T-helper 1 cell treated with Interleukin-12 subunit alpha and Interleukin-12 subunit beta and Interleukin-4 antibody, amounts not matched to agents 30 ng/mL and 1 ng/mL, for 36 hours (primary cell): ENCODE data around the gene SPATA16. TPM values are rescaled to one million over a fixed set of nuclear protein-coding genes. Genes with fewer than 3 reads are reported as not detected.
"Not testable (repeated sequence)": the region's sequence is repeated elsewhere in the genome, so short reads cannot be mapped to it uniquely, and the experiment has no call there.

Experiments
- intact Hi-C: fragments of 100-400 bp; cut with micrococcal nuclease; formaldehyde crosslinking; loops from one replicate; pipeline ENCODE4 v1.15.1; 2024
- total RNA-seq: library from RNA; stranded (reverse); gene quantifications from 2 replicates; pipeline ENCODE4 v1.2.3, GENCODE V29; 2022

Gene SPATA16, protein sequence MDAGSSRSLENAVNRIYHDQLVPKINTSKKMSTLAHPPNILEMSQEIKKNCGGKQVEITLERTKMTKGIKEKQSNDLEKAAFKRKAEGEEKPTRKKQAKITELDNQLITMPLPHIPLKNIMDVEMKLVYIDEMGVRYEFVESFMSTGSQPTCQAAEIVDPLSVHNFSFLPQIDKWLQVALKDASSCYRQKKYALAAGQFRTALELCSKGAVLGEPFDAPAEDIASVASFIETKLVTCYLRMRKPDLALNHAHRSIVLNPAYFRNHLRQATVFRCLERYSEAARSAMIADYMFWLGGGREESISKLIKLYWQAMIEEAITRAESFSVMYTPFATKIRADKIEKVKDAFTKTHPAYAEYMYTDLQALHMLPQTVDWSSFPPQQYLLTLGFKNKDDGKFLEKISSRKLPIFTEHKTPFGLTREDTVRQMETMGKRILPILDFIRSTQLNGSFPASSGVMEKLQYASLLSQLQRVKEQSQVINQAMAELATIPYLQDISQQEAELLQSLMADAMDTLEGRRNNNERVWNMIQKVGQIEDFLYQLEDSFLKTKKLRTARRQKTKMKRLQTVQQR
- not detected in 2 replicates for total RNA-seq

DNA sequence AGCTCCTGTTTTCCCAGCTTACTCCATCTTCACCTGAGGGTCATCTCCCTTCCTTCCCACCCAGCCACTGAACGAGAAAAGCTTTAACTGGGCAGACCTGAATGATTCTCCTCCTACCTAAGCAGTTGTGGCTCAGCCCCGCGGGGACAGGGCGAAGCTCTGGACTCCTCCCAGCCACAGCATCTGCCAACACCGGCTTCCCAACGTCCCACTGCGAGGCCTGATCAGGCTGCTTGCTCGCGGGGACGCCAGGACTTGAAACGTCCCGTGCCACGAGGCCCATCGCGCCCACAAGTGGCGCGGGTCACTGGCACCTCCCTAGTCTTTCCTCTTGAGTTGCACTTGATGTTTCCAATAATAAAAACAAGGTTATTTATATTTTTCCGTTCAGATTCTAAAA is at the start of gene SPATA16:
SPATA16 (minus strand) TSS at position 250 of the 400 bp plus-strand sequence. CDS start 23,504 bp downstream, outside the sequence.
- intact Hi-C loops: no loop called here

DNA sequence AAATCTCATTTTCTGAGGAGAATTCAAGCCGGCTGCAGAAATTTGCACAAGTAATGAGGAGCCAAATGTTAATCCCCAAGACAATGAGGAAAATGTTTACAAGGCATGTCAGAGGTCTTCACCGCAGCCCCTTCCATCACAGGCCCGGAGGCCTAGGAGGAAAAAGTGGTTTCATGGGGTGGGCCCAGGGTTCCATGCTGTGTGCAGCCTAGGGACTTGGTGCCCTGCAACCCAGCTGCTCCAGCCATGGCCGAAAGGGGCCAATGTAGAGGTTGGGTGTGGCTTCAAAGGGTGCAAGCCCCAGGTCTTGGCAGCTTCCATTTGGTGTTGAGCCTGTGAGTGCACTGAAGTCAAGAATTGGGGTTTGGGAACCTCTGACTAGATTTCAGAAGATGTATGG is 42.0 kb upstream of the SPATA16 start:
- intact Hi-C loops: not testable (repeated sequence)

DNA sequence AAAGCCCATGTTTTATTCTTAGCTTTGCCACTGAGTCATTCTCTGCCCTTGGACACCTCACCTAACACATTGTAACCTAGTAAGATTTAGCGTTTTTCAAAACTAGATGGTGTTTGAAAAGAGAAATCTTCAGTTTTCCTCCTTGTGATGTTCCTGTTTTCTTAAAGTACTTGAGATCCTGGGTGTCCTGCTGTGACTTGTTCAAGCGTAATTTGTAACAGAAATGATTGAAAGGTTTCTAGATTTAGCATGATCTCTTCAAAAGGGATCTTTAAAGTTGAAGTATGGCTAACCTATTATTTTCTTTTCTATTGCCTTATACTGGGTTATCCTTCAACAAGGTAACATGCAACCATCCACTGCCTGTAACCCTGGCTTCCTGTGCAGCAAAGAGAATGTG is 32.6 kb upstream of the SPATA16 start:
- intact Hi-C loops: no loop called here

DNA sequence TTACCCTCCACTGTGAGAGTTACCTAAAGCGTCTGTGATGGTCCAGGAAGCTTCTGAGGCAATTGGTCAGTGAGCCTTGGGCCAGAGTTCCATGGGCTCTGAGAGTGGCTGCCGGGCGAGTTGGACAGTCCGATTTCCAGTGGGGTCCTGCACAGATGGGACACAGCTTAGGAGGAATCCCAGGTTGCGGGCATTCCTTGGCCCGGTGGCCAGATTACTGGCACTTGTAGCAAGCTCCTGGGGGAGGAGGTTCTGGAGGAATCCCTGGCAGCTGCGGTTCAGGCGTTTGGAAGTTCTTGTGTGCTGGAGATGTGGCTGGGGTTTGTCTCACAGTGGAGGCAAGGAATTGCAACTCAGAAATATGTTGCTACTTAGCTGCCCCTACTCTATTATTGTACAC is 18.1 kb upstream of the SPATA16 start:
- intact Hi-C loops: not testable (repeated sequence)

DNA sequence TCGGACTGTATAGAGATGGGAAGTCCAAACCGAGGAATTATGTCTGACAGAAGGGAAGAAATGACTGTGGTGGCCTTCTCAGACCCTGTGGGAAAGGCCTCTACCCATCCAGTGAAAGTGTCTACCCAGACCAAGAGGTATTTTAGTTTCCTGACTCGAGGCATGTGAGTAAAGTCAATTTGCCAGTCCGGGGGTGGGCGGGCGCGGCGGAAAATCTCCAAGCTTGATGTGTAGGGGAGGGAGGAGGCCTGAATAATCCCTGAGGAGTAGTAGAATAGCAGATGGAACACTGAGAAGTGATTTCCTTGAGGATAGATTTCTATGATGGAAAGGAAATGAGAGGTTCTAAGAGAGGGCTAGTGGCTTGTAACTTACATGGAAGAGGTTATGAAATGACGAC is 15.5 kb upstream of the SPATA16 start:
- intact Hi-C loops: not testable (repeated sequence)

DNA sequence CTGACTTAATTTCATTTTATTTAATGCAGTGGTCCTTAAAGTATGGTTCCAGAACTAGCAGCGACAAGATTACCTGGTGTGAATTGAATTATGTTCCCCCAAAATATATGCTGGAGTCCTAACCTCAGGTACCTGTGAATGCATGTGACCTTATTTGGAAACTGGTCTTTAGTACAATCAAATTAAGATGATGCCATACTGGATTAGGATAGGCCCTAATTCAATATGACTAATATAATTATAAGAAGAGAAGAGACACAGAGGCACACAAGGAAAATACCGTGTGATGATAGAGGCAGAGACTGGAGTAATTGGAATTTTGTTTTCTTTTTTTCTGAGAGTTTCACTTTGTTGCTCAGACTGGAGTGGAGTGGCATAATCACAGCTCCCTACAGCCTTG is 12.6 kb upstream of the SPATA16 start:
- intact Hi-C loops: no loop called here

DNA sequence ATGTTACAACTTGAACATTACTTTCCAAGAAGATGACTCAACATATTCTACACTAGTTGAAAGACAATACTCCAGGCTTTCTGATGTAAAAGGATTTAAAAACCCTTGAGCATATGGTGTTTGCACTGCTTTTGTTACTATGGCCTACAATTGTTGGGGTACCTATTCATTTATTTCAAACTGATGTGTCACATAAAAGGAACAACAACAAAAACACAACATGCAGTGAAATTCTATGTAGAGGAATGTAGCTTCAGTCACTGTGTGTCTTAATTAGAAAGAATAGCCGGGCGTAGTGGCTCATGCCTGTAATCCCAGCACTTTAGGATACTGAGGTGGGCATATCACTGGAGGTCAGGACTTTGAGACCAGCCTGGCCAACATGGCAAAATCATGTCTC is 1.6 kb downstream of the SPATA16 start:
- intact Hi-C loops: no loop called here

DNA sequence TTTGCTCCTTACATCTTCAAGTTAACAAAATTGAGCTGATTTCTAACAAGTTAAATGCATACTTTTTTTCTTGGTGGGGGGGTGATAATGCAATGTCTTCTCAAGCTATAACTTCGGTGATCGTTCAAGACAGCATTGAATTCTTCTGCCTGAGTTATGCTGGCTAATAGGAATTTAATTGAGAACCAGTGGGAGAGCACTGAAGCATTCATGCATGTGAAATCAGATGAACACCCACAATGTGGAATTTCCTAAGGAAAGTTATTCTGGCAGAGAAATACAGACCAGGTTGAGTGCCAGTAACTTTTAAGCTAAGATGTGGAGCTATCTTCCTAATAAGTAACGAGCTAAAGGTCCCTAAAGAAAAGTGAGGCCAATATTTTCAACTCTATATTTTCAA is 3.0 kb downstream of the SPATA16 start:
- intact Hi-C loops: no loop called here

DNA sequence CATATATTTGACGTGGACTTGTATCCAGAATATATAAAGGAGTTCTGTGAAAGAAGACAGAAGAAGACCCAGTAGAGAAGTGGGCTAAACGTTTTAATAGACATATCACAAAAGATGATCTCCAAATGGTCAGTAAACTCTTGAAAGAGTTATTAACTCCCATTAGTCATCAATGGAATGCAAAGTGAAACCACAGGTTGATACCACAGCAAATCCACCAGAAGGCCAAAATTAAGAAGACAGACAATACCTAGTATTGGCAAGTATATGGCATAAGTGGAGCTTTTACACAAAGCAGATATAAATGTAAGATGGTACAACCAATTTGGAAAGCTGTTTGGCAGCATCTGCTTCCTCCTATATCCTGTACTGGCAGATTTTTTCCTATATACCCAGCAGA is 6.0 kb downstream of the SPATA16 start:
- intact Hi-C loops: no loop called here

DNA sequence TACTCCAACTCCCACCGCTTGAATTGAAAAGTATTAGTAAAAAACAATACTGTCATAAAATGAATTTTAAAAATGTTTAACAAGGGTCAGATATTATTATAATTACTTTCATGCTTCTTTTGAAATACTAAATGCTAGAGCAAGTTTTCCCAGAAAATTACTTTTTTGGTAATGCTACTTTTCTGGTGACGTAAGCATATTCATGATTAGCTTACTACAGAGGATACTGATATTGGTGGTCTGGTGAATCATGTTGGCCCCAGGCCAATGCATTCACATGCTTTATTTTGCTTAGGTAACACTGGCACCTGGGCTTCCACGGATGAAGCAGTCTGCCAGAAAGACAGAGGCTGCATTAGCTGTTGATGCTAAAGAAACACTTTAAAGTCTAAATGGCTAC is 12.4 kb downstream of the SPATA16 start:
- intact Hi-C loops: no loop called here

DNA sequence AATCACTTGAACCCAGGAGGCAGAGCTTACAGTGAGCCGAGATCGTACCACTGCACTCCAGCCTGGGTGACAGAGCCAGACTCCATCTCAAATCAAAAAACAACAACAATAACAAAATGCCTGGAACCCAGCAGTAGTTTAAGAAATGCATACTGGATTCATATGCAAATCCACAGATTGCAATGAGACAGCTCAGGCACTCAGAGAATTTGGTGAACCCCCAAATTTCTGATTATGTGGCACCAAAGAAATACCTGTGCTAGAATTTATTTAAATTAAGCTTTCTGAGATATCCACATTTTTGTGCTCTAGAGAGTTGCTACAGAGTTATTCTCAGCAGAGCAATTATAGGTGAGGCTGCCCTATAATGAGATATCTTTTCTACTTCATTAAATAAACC is 29.7 kb downstream of the SPATA16 start:
- intact Hi-C loops: no loop called here

DNA sequence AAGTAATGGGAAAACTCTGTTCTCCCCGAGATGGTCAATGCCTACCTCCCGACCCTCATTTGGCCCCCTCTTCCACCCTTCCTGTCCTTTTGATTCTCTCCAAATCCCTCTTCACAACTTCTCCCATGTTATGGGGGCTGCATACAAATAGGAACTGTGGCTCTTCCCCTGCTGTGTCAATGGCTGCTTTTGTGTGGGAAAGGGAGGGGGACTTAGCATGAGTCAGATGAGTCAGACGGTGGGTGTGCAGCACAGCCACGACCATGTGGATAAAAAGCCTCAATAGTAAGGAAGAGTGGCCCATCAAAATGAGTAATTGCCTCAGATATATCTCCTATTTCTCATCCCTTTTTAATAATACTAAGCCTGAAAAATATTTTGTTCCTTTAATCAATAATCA is 31.9 kb downstream of the SPATA16 start:
- intact Hi-C loops: no loop called here

DNA sequence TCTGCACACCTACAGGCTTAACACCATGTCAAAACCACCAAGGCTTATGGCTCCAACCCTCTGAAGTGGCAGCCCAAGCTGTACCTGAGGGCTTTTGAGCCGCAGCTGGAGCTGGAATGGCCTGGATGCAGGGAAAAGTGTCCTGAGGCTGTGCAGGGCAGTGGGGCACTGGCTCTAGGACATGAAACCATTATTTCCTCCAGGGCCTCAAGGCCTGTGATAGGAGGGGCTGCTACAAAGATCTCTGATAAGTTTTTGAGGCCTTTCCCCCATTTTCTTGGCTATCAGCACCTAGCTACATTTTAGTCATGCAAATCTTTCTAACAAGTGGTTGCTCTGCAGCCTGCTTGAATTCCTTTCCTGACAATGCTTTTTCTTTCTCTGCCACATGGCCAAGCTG is 37.6 kb downstream of the SPATA16 start:
- intact Hi-C loops: no loop called here

DNA sequence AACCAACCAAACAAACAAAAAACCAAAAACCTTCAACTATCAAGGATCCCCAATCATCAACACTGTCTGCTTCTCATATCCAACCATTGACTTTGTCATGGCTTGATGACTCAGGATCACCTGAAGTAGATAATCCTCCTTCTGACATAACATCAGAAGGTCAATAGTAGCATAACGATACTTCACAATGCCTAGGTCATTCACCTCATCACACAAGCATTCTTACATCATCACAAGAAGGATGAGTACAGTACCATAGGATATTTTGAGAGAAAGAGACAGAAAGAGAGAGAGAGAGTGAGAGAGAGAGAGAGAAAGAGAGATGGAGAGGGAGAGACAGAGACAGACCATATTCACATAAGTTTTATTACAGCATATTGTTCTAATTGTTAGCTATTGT is 42.1 kb downstream of the SPATA16 start:
- intact Hi-C loops: no loop called here

DNA sequence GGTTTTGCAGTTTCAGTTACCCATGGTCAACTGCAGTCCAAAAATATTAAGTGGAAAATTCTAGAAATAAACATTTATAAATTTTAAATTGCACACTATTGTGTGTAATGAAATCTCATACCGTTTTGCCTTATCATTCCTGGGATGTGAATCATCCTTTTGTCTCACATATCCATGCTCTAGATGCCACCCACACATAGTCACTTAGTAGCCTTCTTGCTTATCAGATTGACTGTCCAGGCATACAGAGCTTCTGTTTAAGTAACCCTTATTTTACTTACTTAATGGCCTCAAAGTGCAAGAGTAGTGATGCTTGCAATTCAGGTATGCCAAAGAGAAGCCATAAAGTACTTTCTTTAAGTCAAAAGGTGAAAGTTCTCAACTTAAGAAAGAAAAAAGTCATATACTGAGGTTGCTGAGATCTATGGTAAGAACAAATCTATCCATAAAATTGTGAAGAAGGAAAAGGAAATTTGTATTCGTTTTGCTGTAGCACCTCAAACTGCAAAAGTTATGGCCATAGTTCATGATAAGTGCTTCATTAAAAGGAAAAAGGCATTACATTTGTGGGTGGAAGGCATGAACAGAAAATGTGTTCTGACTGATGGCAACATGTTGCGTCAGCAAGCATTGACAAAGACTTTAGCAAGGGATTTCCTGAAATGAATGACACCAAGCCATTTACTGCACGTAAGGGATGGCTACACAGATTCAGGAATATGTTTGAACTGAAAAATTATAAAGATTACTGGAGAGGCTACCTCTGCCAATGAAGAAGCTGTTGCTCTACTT is 43.8 kb downstream of the SPATA16 start:
- intact Hi-C loops: no loop called here

DNA sequence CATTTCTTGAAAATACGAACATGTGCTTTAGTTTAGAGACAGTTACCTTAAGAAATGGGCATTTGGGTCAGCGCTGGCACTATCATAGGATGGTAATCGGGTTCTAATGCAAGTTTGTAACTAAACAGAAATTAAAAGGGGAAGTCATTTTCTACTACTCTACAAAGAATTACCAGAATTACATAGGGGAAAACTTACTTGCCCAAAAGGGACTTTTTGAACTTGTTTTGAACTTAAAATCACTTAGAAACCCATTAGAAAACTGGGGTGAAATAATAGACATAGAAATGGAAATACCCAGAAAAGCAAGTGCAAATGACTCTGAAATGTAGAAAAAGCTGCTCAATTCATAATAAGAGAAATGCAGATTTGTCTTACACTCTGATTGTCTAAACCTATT is 44.9 kb downstream of the SPATA16 start:
- intact Hi-C loops: no loop called here

DNA sequence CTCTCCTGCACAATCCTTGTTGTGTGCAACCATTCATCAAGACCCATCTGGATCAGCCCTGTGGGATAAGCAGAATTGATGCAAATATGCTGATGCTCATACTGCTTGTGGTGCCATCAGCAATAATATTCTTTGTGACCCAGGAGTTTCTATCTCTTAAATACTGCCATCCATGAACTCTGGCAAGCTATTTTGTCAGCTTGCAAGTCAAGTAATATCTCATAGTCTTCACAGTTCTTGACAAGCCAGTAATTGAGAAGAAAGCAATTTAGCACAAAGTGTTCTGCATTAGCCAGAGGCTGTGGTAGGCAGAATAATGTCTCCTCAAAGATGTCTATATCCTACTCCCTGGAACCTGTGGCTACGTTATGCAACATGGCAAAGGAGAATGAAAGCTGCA is 49.0 kb downstream of the SPATA16 start:
- intact Hi-C loops: no loop called here

DNA sequence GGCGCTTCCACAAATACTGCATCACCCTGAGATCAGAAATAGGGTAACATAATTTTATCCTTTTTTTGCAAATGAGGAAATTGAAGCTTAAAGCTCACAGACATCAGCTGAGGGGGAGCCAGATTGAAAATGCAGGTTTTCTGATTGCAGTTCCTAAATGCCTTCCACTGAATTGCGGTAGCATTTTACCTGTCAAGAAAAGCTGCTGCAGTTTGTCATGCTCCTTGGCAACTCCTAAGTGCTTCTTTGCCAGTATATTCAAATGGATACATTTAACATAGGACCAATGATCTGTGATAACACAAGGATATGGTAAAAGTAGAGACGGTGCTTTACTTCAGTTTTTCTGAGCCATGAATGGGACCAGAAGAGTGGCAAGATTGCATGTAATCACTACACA is 50.5 kb downstream of the SPATA16 start:
- intact Hi-C loops: no loop called here

DNA sequence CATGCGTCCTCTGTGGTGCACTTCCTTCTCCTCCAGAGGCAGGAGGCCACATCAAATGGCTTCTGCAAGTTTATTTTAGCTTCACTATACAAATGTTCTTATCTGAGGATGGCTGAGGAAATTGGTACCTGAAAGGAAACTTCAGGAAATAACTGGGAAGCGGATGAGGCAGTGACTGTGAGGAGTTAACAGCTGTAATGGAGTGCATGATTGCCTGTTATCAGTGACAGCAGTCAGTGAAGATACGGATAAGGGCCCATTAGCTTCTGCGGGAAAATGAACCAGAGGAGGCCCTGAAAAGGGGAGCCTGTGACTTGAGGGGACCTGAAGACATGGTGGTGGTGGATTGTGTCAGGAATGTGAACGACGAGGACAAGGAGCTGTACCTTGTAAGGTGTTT is 51.8 kb downstream of the SPATA16 start:
- intact Hi-C loops: no loop called here

DNA sequence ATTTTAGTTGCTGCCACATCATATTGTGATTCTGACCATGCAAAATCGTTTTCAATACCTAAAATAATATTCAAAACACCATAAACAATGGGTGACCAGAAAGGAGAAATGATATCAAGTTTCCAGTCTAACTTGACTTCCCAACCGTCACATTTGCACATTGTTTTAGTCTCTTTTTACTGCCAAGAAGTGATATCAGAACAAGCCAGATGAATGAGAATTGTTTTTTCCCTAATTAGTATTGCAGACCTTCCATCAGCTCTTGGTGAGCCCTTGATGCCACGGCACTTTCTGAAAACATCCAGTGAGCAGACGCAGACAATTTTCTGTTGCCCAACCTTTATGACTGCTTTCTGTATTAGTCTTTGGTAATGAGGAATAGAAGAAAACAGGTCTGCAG is 62.5 kb downstream of the SPATA16 start:
- intact Hi-C loops: no loop called here

DNA sequence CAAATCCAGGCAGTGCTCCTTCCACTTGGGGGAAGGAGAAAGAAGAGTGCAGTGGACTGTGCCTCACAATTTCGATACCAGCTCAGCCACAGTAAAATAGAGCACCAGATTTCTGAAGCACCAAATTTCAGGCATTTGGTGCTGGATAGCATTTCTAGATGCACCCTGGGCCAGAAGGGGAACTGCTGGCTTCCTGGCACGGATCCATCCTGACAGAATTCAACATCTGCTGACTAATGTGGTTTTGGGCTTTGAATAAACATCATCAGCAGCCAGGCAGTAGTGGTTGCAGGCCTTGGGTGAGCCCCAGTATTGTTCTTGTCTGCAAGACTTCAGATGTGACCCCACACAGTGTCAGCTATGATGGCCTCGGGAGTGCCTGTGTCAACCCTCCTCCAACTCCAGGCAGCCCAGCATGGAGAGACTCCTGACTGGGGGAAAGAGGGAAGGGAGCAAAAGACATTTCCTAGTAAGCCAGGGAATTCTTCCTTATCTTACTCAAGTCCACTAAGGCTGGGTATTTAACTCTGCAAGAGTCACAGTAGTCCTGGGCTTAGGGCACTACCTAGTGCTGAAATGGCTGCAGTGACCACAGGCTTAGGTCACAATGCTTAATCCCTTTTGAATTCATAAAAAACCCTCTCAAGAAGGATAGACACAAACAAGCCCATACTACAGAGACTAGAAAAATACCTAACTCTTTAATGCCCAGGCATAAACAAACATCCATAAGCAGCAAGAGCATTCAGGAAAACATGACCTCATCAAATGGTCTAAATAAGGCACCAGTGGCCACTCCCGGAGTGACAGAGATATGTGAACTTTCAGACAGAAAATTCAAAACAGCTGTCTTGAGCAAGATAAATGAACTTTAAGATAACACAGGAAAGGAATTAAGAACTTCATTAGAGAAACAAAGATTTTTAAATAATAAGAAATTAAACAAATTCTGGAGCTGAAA is 74.7 kb downstream of the SPATA16 start:
- intact Hi-C loops: no loop called here
